ENCODE results near the gene PTPN1. TPM values are rescaled to one million over a fixed set of nuclear protein-coding genes. Genes with fewer than 3 reads are reported as not detected.

Gene PTPN1
- total and polyA plus RNA-seq, 4 donors: 51.4 to 80.4 (median 64.7) TPM

DNA sequence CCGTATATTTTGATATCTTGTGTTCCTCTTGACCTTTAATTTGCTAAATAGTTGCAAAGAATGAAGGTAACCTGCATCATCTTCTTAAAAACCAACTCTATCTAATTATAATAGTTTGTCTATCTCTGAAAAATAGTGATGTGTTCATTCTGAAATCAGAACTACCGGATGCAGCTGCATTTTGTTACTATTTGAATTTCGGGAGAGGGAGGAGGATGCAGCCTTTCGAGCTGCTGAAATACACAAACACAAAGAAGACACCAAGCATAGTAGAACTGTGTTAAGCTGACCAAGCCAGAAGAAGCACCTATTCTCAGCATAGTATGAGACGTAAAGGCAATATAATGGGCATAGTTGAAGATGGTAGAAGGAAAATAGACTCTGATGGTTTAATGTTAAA is 33.1 kb downstream of the PTPN1 start:
- Histone ChIP-seq H3K27ac (ENCODE audit: low read depth in 1 of 2, low read length in 1 of 2) (no peak overlapping the region), H3K36me3 (ENCODE audit: control insufficient read depth in 4 of 4, insufficient read depth in 4 of 4, low read length in 4 of 4) (peaks cover 0 to 3% (median 1%) of the 10 kb centered on the region in 4 donors), H3K4me1 (ENCODE audit: control insufficient read depth in 5 of 5, insufficient read depth in 5 of 5, low read length in 5 of 5) (peaks cover 9 to 39% (median 20%) of the 10 kb centered on the region in 5 donors), H3K27me3 (ENCODE audit: control insufficient read depth in 3 of 3, insufficient read depth in 3 of 3, low read length in 2 of 3) (no peaks in the 10 kb centered on the region), H3K9ac (ENCODE audit: insufficient read depth in 1 of 2, low read length in 2 of 2) (no peak overlapping the region), H3K4me3 (no peak overlapping the region), H3K9me3 (ENCODE audit: control insufficient read depth in 4 of 4, insufficient read depth in 3 of 4, low read length in 3 of 4) (no peaks in the 10 kb centered on the region)
- DNase-seq: peak in 2 of 3 donors; percentile 82 to 85
- ATAC-seq (ENCODE audit: insufficient read depth, low FRiP score): no peak
- TF ChIP-seq, protein P1, sequence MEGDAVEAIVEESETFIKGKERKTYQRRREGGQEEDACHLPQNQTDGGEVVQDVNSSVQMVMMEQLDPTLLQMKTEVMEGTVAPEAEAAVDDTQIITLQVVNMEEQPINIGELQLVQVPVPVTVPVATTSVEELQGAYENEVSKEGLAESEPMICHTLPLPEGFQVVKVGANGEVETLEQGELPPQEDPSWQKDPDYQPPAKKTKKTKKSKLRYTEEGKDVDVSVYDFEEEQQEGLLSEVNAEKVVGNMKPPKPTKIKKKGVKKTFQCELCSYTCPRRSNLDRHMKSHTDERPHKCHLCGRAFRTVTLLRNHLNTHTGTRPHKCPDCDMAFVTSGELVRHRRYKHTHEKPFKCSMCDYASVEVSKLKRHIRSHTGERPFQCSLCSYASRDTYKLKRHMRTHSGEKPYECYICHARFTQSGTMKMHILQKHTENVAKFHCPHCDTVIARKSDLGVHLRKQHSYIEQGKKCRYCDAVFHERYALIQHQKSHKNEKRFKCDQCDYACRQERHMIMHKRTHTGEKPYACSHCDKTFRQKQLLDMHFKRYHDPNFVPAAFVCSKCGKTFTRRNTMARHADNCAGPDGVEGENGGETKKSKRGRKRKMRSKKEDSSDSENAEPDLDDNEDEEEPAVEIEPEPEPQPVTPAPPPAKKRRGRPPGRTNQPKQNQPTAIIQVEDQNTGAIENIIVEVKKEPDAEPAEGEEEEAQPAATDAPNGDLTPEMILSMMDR (IDR thresholded peaks at IDR 0.05; ENCODE audit: control extremely low read depth, extremely low read depth): no peak
- 54 to 62% methylated on average over 5 of the region's 5 CpGs for WGBS, 2 donors

DNA sequence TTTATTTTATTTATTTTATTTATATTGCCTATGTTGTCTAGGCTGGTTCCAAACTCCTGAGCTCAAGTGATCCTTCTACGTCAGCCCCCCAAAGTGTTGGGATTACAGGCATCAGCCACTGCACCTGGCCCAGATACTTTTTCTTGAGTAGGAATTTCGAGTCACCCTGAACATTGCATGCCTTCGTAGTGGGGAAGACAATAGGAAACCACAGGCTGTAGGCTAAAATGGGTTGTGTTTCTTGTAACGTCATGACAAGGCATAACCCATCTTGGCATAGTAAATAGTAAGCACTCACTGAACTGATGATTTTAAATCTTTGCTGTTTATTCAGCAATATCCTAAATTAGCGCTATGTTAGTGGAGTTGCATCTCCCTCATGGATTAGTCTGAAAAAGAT is 34.9 kb downstream of the PTPN1 start:
- no peak for ATAC-seq (ENCODE audit: insufficient read depth, low FRiP score)
- Histone ChIP-seq H3K4me1 (ENCODE audit: control insufficient read depth in 5 of 5, insufficient read depth in 5 of 5, low read length in 5 of 5) (peaks cover 12 to 42% (median 25%) of the 10 kb centered on the region in 5 donors), H3K9ac (ENCODE audit: insufficient read depth in 1 of 2, low read length in 2 of 2) (no peak overlapping the region)

DNA sequence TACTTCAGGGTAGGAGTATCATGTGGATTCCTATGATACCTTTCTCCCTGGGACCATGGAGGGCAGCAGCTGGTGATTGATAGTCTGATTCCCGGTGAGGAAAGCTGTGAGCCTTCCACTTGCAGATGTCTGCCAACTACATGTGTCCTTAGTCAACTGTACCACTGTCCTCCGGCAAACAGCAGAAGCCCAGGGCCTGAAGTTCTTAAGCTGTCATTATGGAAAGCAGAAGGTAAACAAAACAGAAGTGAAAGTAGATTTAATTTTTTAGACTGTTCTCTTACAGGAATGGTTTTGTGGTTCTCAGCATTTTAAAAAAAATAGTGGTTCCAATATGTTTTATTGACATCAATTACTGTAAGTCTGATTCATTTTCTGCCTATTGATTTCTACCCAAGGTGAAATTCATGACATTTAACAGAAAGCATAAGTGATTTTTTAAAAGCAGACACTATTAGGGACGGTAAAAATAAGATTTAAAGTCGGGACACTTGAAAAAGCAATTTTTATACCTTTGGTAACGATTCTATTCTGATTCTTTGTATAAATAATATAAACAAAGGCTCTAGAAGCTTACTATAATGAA is 36.6 kb downstream of the PTPN1 start:
- Histone ChIP-seq H3K27me3 (ENCODE audit: control insufficient read depth in 3 of 3, insufficient read depth in 3 of 3, low read length in 2 of 3) (no peaks in the 10 kb centered on the region), H3K27ac (ENCODE audit: low read depth in 1 of 2, low read length in 1 of 2) (peak overlapping the region in 1 of 2 donors; percentile 66), H3K9me3 (ENCODE audit: control insufficient read depth in 4 of 4, insufficient read depth in 3 of 4, low read length in 3 of 4) (no peaks in the 10 kb centered on the region), H3K36me3 (ENCODE audit: control insufficient read depth in 4 of 4, insufficient read depth in 4 of 4, low read length in 4 of 4) (peaks cover 0 to 10% (median 3%) of the 10 kb centered on the region in 4 donors), H3K4me1 (ENCODE audit: control insufficient read depth in 5 of 5, insufficient read depth in 5 of 5, low read length in 5 of 5) (peaks cover 11 to 47% (median 20%) of the 10 kb centered on the region in 5 donors), H3K4me3 (no peak overlapping the region), H3K9ac (ENCODE audit: insufficient read depth in 1 of 2, low read length in 2 of 2) (no peak overlapping the region)
- DNase-seq (peak in 1 of 3 donors; percentile 45), ATAC-seq (ENCODE audit: insufficient read depth, low FRiP score) (no peak)
- TF ChIP-seq, protein P1 (IDR thresholded peaks at IDR 0.05; ENCODE audit: control extremely low read depth, extremely low read depth): no peak
- WGBS, 2 donors: 50 to 54% methylated on average over 5 of the region's 5 CpGs

More for the DNA sequence above, 34.9 kb downstream of the PTPN1 start:
- Histone ChIP-seq H3K9me3 (ENCODE audit: control insufficient read depth in 4 of 4, insufficient read depth in 3 of 4, low read length in 3 of 4) (no peaks in the 10 kb centered on the region), H3K27me3 (ENCODE audit: control insufficient read depth in 3 of 3, insufficient read depth in 3 of 3, low read length in 2 of 3) (no peaks in the 10 kb centered on the region), H3K36me3 (ENCODE audit: control insufficient read depth in 4 of 4, insufficient read depth in 4 of 4, low read length in 4 of 4) (peaks cover 0 to 10% (median 1%) of the 10 kb centered on the region in 4 donors), H3K4me3 (no peak overlapping the region), H3K27ac (ENCODE audit: low read depth in 1 of 2, low read length in 1 of 2) (no peak overlapping the region)
- no peak for DNase-seq
- TF ChIP-seq, protein P1 (IDR thresholded peaks at IDR 0.05; ENCODE audit: control extremely low read depth, extremely low read depth): no peak
- WGBS, 2 donors: 54 to 80% methylated on average over 5 of the region's 5 CpGs

All from lung (tissue), 12 donors.